ENCODE data around the gene ARHGAP42. TPM values are rescaled to one million over a fixed set of nuclear protein-coding genes. Genes with fewer than 3 reads are reported as not detected.

ARHGAP42 gene
- polyA plus RNA-seq, 1 donor (not counting 4 experiments of a cell fraction or from before 2014, with no cell fraction given), result 5.5 TPM

GRCh38 chr11:100870138-100870537 lies 183.1 kb downstream of the ARHGAP42 start:
- Histone ChIP-seq H3K4me2 (ENCODE audit: control insufficient read depth, extremely low read depth, insufficient read depth, low read depth, low read length) (no peak overlapping the region), H3K4me3 (ENCODE audit: control insufficient read depth in 2 of 3, extremely low read depth in 1 of 3, insufficient read depth in 2 of 3, low read depth in 1 of 3, low read length in 3 of 3) (no peak overlapping the region), H4K20me1 (ENCODE audit: control insufficient read depth, extremely low read depth, insufficient read depth, low read length) (no peaks in the 10 kb centered on the region), H3K9me3 (ENCODE audit: control insufficient read depth, low read depth, low read length) (no peaks in the 10 kb centered on the region), H2AFZ (ENCODE audit: control insufficient read depth, low read length) (no peak overlapping the region), H3K36me3 (ENCODE audit: control insufficient read depth in 2 of 2, extremely low read depth in 1 of 2, insufficient read depth in 2 of 2, low read length in 2 of 2) (no peaks in the 10 kb centered on the region), H3K9me1 (ENCODE audit: control insufficient read depth, extremely low read depth, insufficient read depth, low read length) (no peaks in the 10 kb centered on the region), H3K9ac (ENCODE audit: control insufficient read depth, extremely low read depth, insufficient read depth, low read length) (no peak overlapping the region), H3K4me1 (ENCODE audit: control insufficient read depth, extremely low read depth, insufficient read depth, low read length) (no peaks in the 10 kb centered on the region), H3K27me3 (ENCODE audit: control insufficient read depth, extremely low read depth, insufficient read depth, low read length) (no peaks in the 10 kb centered on the region), H3K79me2 (ENCODE audit: control insufficient read depth, insufficient read depth, low read length) (no peaks in the 10 kb centered on the region), H3K27ac (ENCODE audit: control insufficient read depth, insufficient read depth, low read length) (no peak overlapping the region)
- DNase-seq (ENCODE audit: low read depth, low spot score) (no peak), FAIRE-seq (no peak)
- TF ChIP-seq EZH2 (IDR thresholded peaks at IDR 0.05; ENCODE audit: low read length), result no peak
- no peak for TF ChIP-seq CTCF (optimal IDR thresholded peaks at IDR 0.05 in 1 of 3, IDR thresholded peaks at IDR 0.05 in 1 of 3, conservative IDR thresholded peaks at IDR 0.05 in 1 of 3; ENCODE audit: extremely low read depth in 1 of 3, insufficient read depth in 2 of 3, low read length in 3 of 3)
- dilution Hi-C loops (cut with MboI; ENCODE audit: extremely low pct_ligation_motif_present, low sequenced_read_pairs), result loop anchor here (25.0 kb wide), 1 partner anchor 283 kb away; no protein-coding TSS in a partner anchor

GRCh38 chr11:100872951-100873740 lies 186.1 kb downstream of the ARHGAP42 start:
- Histone ChIP-seq H3K4me2 (ENCODE audit: control insufficient read depth, extremely low read depth, insufficient read depth, low read depth, low read length) (no peak overlapping the region), H4K20me1 (ENCODE audit: control insufficient read depth, extremely low read depth, insufficient read depth, low read length) (no peaks in the 10 kb centered on the region), H3K9me1 (ENCODE audit: control insufficient read depth, extremely low read depth, insufficient read depth, low read length) (no peaks in the 10 kb centered on the region), H3K9me3 (ENCODE audit: control insufficient read depth, low read depth, low read length) (no peaks in the 10 kb centered on the region), H3K4me3 (ENCODE audit: control insufficient read depth in 2 of 3, extremely low read depth in 1 of 3, insufficient read depth in 2 of 3, low read depth in 1 of 3, low read length in 3 of 3) (no peak overlapping the region), H2AFZ (ENCODE audit: control insufficient read depth, low read length) (no peak overlapping the region), H3K4me1 (ENCODE audit: control insufficient read depth, extremely low read depth, insufficient read depth, low read length) (peaks cover 9% of the 10 kb centered on the region), H3K27ac (ENCODE audit: control insufficient read depth, insufficient read depth, low read length) (no peak overlapping the region), H3K79me2 (ENCODE audit: control insufficient read depth, insufficient read depth, low read length) (no peaks in the 10 kb centered on the region), H3K27me3 (ENCODE audit: control insufficient read depth, extremely low read depth, insufficient read depth, low read length) (no peaks in the 10 kb centered on the region), H3K9ac (ENCODE audit: control insufficient read depth, extremely low read depth, insufficient read depth, low read length) (no peak overlapping the region), H3K36me3 (ENCODE audit: control insufficient read depth in 2 of 2, extremely low read depth in 1 of 2, insufficient read depth in 2 of 2, low read length in 2 of 2) (no peaks in the 10 kb centered on the region)
- TF ChIP-seq CTCF (optimal IDR thresholded peaks at IDR 0.05 in 1 of 3, IDR thresholded peaks at IDR 0.05 in 1 of 3, conservative IDR thresholded peaks at IDR 0.05 in 1 of 3; ENCODE audit: extremely low read depth in 1 of 3, insufficient read depth in 2 of 3, low read length in 3 of 3), result no peak
- no peak for TF ChIP-seq EZH2 (IDR thresholded peaks at IDR 0.05; ENCODE audit: low read length)
- FAIRE-seq, result no peak
- dilution Hi-C loops (cut with MboI; ENCODE audit: extremely low pct_ligation_motif_present, low sequenced_read_pairs), result loop anchor here (25.0 kb wide), 1 partner anchor 286 kb away; no protein-coding TSS in a partner anchor
- DNase-seq (ENCODE audit: low read depth, low spot score), result no peak
